ENCODE data around the gene DYSF.
A peak's percentile ranks its signal among the peaks of the same experiment; 100 is the strongest.

DYSF gene

GRCh38 chr2:71530211-71530610 lies 76.8 kb downstream of the DYSF start:
- no peak for DNase-seq (ENCODE audit: low read depth)

- no peak for DNase-seq (ENCODE audit: low read depth)
Observed at GRCh38 chr2:71530641-71531332, 77.4 kb downstream of the DYSF start.

- DNase-seq (ENCODE audit: low read depth): no peak
Observed at GRCh38 chr2:71531522-71532047, 78.2 kb downstream of the DYSF start.

- DNase-seq (ENCODE audit: low read depth): no peak
Observed at GRCh38 chr2:71532327-71532726, 79.0 kb downstream of the DYSF start.

- no peak for DNase-seq (ENCODE audit: low read depth)
Observed at GRCh38 chr2:71534201-71534600, 80.8 kb downstream of the DYSF start.

GRCh38 chr2:71534826-71535225 lies 81.5 kb downstream of the DYSF start:
- DNase-seq (ENCODE audit: low read depth): no peak

GRCh38 chr2:71535526-71535925 lies 82.2 kb downstream of the DYSF start:
- DNase-seq (ENCODE audit: low read depth): no peak

GRCh38 chr2:71536226-71536671 lies 82.9 kb downstream of the DYSF start:
- DNase-seq (ENCODE audit: low read depth): no peak

- no peak for DNase-seq (ENCODE audit: low read depth)
Observed at GRCh38 chr2:71538241-71538640, 84.9 kb downstream of the DYSF start.

GRCh38 chr2:71538656-71539265 lies 85.4 kb downstream of the DYSF start:
- DNase-seq (ENCODE audit: low read depth): no peak

GRCh38 chr2:71540818-71541217 lies 87.5 kb downstream of the DYSF start:
- DNase-seq (ENCODE audit: low read depth): no peak

- DNase-seq (ENCODE audit: low read depth): no peak
Observed at GRCh38 chr2:71544919-71545571, 91.7 kb downstream of the DYSF start.

- DNase-seq (ENCODE audit: low read depth): no peak
Observed at GRCh38 chr2:71545572-71546274, 92.4 kb downstream of the DYSF start.

- DNase-seq (ENCODE audit: low read depth): no peak
Observed at GRCh38 chr2:71546275-71546638, 92.9 kb downstream of the DYSF start.

GRCh38 chr2:71546777-71547281 lies 93.5 kb downstream of the DYSF start:
- no peak for DNase-seq (ENCODE audit: low read depth)

GRCh38 chr2:71547616-71548285 lies 94.4 kb downstream of the DYSF start:
- DNase-seq (ENCODE audit: low read depth): no peak

- DNase-seq (ENCODE audit: low read depth): peak; percentile 38
Observed at GRCh38 chr2:71548646-71549425, 95.5 kb downstream of the DYSF start.

- DNase-seq (ENCODE audit: low read depth): no peak
Observed at GRCh38 chr2:71550801-71551630, 97.7 kb downstream of the DYSF start.

- no peak for DNase-seq (ENCODE audit: low read depth)
Observed at GRCh38 chr2:71551631-71551915, 98.2 kb downstream of the DYSF start.

GRCh38 chr2:71552356-71552755 lies 99.0 kb downstream of the DYSF start:
- DNase-seq (ENCODE audit: low read depth): no peak

Data from stimulated activated CD8-positive, alpha-beta memory T cell treated with anti-CD3 and anti-CD28 coated beads, Interleukin-15, amount 100 ng/mL, for 1 hour (primary cell).